GM18519 (cell line): ENCODE data around the gene GAPVD1.
"Not testable (repeated sequence)": the region's sequence is repeated elsewhere in the genome, so short reads cannot be mapped to it uniquely, and the experiment has no call there.

Experiments used
- ATAC-seq: cut with Tn5 transposase; IDR thresholded peaks from one replicate; pipeline ENCODE4 v1.9.1; 2021; ENCODE audit warnings: mild to moderate bottlenecking, moderate library complexity; ENCODE audit not compliant: unreplicated experiment, low FRiP score

The GAPVD1 gene

GRCh38 chr9:125254231-125254630 lies 7.4 kb upstream of the GAPVD1 start:
- ATAC-seq = no peak

GRCh38 chr9:125255781-125256391 lies 5.7 kb upstream of the GAPVD1 start:
- no peak for ATAC-seq

GRCh38 chr9:125258160-125258785 lies 3.4 kb upstream of the GAPVD1 start:
- ATAC-seq = no peak

- no peak for ATAC-seq
Measured at GRCh38 chr9:125258832-125259534, 2.6 kb upstream of the GAPVD1 start.

GRCh38 chr9:125260561-125260960 lies 1.1 kb upstream of the GAPVD1 start:
- no peak for ATAC-seq

- ATAC-seq = no peak
Measured at GRCh38 chr9:125262294-125262991, 817 bp downstream of the GAPVD1 start.

- not testable (repeated sequence) for ATAC-seq
Measured at GRCh38 chr9:125264068-125264467, 2.4 kb downstream of the GAPVD1 start.

GRCh38 chr9:125268394-125269013 lies 6.9 kb downstream of the GAPVD1 start:
- ATAC-seq = no peak

- no peak for ATAC-seq
Measured at GRCh38 chr9:125269014-125269397, 7.4 kb downstream of the GAPVD1 start.

- no peak for ATAC-seq
Measured at GRCh38 chr9:125271081-125271480, 9.5 kb downstream of the GAPVD1 start.

GRCh38 chr9:125272697-125273096 lies 11.1 kb downstream of the GAPVD1 start:
- ATAC-seq = no peak

GRCh38 chr9:125276771-125277170 lies 15.1 kb downstream of the GAPVD1 start:
- no peak for ATAC-seq

- no peak for ATAC-seq
Measured at GRCh38 chr9:125277411-125277810, 15.8 kb downstream of the GAPVD1 start.

GRCh38 chr9:125280945-125281344 lies 19.3 kb downstream of the GAPVD1 start:
- no peak for ATAC-seq

- no peak for ATAC-seq
Measured at GRCh38 chr9:125284855-125285254, 23.2 kb downstream of the GAPVD1 start.

- ATAC-seq = not testable (repeated sequence)
Measured at GRCh38 chr9:125286935-125287433, 25.4 kb downstream of the GAPVD1 start.

- no peak for ATAC-seq
Measured at GRCh38 chr9:125293134-125293533, 31.5 kb downstream of the GAPVD1 start.

GRCh38 chr9:125295657-125296056 lies 34.0 kb downstream of the GAPVD1 start:
- no peak for ATAC-seq

GRCh38 chr9:125296843-125297372 lies 35.3 kb downstream of the GAPVD1 start:
- no peak for ATAC-seq

- no peak for ATAC-seq
Measured at GRCh38 chr9:125297917-125298316, 36.3 kb downstream of the GAPVD1 start.
